ENCODE results near the gene RBMS3.

The RBMS3 gene

GRCh38 chr3:29850641-29851040 lies 569.8 kb downstream of the RBMS3 start:
- DNase-seq = no peak

DNA sequence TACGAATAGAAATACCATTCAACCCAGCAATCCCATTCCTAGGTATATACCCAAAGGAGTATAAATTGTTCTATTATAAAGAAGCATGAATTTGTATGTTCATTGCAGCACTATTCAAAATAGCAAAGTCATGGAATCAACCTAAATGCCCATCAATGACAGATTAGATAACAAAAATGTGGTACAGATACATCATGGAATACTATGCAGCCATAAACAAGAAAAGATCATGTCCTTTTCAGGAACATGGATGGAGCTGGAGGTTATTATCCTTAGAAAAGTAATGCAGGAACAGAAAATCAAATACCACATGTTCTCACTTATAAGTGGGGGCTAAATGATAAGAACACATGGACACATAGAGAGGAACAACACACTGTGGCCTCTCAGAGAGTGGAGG lies 571.9 kb downstream of the RBMS3 start:
- no peak for DNase-seq

DNA sequence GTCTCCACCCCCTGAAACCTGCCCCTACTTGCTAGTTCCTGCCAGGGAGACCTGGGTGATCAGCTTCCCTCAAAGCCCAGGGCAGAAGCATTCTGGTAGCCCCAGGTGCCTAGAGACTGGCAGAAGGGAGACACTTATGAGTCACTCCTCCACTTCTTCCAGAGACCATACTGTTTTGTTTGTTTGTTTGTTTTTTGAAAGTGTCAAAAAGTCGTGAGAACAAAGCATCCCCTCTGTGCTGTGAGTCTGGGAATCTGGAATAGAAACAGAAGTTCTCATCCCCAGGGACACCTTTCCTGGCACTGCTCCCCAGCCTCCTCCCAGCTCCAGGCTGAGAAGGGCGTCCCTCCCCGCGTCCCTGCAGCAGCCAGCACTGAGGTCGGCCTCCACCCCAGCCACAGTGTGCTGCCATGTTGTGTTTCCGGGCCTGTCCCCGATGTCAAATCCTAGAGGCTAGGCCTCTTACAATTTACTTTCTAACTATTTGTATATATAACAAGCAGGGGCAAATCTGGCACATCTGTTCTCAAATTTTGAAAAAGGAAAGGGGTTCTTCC lies 573.0 kb downstream of the RBMS3 start:
- DNase-seq = no peak

DNA sequence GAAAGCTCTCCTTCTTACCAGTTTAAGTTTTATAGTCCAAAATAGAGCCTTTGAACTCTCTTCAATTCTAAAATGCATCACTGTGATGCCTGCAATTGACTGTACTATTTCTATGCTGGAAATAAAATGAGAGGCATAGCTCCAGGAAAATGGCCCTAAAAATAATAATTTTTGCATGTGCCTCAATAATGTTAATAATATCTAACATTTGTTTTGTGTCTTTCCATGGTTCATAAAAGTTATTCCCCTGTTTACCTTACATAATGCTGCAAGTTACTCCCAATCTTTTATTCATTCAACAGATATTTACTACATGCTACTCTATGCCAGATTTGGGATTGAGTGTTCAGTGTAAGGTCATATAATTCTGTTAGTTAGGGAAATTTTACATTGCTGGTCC lies 574.0 kb downstream of the RBMS3 start:
- DNase-seq = no peak

- no peak for DNase-seq
Measured at GRCh38 chr3:29859726-29860270, 578.9 kb downstream of the RBMS3 start.

DNA sequence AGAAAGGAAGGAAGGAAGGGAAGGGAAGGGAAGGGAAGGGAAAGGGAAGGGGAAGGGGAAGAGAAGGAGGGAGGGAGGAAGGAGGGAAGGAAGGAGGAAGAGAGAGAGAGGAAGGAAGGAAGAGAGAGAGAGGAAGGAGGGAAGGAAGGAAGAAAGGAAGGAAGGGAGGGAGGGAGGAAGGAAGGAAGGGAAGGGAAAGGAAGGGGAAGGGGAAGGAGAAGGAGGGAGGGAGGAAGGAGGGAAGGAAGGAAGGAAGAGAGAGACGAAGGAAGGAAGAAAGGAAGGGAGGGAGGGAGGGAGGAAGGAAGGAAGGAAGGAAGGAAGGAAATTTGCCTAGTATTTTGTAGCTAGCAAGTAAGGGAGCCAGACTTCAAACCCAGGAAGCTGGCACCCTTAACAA lies 583.9 kb downstream of the RBMS3 start:
- DNase-seq = no peak

- no peak for DNase-seq
Measured at GRCh38 chr3:29868543-29869101, 587.8 kb downstream of the RBMS3 start.

DNA sequence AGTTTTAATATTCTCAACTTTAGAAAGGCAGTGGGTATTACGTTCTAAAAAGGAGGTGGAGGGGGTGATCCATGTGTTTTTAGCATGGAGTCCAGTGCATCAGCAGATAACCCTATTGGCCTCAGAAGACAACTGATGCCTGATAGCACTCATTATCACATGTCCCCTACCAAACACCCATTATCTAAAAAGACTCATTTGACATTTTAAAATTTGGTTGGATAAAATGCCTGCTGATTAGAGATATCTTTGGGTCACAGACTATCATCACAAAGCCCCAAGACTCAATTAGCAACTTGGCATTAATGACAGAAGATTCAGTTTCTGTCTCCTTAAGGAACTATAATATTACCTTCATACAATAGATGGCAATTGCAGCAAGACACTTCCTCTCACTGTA lies 589.3 kb downstream of the RBMS3 start:
- no peak for DNase-seq

- DNase-seq = no peak
Measured at GRCh38 chr3:29871087-29871486, 590.2 kb downstream of the RBMS3 start.

DNA sequence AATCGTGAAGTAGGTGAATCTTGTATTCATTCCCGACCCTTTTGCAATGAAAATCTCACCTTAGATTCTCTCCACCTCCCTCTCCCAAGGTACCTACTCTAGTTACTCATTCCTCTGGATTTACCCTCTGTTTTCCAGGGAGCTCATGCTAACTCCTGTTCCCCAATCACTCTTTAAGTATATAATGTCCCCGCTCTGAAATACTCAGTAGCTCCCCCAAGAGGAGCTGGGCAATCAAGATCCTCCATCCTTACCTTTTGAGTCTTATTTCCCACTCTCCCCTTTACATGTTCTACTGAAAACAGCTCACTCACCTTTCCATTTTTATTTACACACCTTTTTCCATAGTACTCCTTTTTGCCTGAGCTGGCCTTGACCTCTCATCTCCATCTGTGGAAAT lies 599.9 kb downstream of the RBMS3 start:
- DNase-seq = no peak

DNA sequence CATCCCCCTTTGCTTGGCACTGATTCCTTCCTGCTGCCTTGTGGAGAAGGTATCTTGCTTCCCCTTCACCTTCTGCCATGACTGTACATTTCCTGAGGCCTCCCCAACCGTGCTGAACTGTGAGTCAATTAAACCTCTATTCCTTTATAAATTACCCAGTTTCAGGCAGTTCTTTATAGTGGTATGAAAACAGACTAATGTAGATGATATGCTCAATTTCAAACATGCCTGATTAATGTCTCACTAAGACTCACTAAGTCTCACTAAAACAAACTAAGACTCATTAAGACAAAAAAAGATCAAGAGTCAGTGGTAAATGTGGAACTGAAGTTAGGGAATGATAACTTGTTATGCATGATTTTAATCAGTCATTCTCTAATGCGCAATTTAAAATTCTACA lies 606.6 kb downstream of the RBMS3 start:
- DNase-seq = no peak

GRCh38 chr3:29889215-29889614 lies 608.3 kb downstream of the RBMS3 start:
- no peak for DNase-seq

- no peak for DNase-seq
Measured at GRCh38 chr3:29890801-29891200, 609.9 kb downstream of the RBMS3 start.

GRCh38 chr3:29892976-29893554 lies 612.2 kb downstream of the RBMS3 start:
- no peak for DNase-seq

DNA sequence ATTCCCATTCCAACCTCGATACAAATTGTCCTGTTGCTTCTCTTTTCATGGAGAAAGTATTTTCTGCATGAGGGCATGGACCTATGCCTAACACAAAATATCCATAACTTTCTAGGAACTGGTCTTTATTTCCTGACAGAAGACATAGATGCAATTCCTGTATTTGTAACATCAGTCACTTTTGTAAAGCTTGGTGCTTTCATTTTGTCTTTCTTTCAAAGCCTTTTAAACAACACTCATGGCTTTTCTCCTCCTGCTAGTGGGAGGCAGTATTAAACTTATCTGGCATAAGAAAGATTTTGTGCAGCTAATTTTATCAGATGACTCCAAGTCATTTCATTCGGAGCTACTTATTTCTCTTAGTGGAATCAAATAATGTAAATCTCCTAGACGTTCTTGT lies 616.0 kb downstream of the RBMS3 start:
- DNase-seq = no peak

DNA sequence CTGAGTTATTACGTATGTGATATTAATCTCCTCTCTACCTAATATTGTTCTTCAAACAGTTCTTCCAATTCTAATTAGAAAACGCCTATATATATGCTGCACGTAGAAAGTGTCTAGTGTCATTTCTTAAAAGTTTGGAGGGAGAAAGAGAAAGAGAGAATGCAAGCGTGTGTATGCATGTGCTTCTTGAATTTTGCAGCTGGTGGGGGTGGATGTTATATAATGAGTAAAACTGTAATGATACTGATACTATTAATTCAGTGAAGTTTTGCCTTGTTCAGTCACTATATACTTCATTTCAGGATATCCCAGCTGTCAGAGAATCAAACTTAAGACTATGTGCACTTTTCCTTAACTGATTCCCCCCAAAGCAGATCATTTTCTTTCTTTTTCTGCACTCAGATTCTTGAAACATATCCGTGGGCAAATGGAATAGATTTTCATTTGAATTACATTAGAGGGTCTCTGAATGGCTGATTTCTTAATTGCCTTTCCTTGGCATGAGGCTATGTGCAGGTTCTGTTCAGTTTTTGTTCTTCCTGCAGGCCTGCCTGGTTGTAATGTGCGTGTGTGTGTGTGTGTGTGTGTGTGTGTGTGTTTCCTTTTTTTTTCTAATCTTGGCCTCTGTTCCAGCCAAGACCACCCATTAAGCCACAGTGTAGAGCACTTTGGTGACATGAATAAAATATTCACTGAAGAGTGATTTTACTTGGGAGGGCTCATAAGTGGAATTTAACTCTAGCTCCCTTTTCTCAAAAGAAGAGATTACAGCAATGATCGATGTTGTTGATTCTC lies 617.5 kb downstream of the RBMS3 start:
- no peak for DNase-seq

GRCh38 chr3:29899021-29899420 lies 618.1 kb downstream of the RBMS3 start:
- no peak for DNase-seq

GRCh38 chr3:29901097-29901496 lies 620.2 kb downstream of the RBMS3 start:
- no peak for DNase-seq

GRCh38 chr3:29903600-29903999 lies 622.7 kb downstream of the RBMS3 start:
- no peak for DNase-seq

DNA sequence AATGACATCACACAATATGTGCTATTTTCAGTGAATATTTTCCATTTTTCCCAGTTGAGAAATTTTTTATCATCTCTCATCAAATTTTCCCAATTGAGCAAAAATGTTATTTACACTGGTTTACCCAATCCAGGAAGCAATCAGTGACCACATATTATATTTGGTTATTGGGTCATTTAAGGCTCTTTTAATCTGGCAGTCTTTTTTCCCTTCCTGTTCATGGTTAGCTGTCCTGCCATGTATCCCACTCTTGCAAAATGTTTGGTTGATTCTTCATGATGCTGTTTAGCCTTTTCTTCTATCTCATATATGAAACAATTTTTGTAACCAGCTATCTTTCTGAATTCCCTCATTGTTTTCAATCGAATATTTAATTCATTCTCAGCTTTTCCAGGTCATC lies 626.0 kb downstream of the RBMS3 start:
- DNase-seq = no peak

DNA sequence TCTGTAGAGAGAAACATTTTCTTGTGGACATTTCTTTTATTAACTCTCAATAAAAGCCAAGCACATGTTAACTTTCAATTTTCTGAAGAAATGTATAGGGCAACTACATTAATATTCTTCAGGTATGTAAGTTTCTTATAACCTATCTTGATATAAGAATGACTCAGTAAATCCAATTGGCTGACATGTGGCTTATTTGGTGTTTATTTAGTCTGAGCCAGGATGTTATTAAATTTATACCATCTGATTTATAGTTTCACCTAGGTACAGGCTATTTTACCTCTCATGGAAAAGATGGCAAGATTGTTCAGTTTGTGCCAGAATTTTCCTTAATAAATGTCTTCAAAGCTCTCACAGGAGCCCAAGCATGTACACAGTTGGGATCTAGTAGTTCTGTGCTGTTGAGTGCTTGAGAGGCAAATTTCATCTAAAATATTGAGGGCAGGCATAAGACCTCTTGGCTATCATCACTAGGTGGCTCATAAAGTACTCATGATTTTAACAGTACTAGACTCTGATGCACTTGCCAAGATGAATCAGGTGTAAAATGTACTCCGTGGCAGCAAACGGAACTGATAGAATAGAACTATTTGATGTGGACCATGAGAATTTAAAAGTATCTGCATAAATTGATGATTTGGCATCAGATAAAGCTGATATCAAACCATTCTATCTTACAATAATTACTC lies 631.9 kb downstream of the RBMS3 start:
- DNase-seq = no peak

DNA sequence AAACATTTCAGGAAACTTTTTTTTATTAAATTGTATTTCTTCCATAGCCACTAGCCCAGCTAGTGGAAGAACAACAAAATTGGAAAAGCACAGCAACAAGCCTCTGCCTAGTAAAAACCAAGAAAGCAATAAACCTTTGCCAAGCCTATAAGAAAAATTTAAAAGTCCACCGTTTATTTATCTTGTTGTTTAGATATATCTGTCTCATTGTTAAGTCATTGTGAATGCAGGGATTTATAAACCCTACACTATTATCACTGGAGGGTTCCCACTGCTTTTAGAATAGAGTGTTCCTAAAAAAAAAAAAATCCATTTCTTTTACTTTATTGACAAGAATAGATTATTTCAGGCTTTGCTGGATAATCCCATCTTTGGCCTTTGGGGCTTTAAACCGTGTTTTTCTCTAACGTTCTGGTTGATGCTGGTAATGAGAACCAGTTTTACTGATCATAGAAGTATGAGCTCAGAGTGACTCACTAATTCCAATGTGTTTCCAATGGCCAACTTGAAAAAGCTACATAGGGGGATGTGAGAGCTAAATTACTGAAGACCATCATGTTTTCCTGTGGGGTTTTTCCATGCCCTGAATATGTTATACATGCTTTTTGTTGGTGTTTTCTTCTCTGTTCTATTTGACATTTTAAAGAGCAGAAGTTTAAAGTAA lies 634.1 kb downstream of the RBMS3 start:
- no peak for DNase-seq

- DNase-seq = no peak
Measured at GRCh38 chr3:29919571-29919970, 638.7 kb downstream of the RBMS3 start.

Data from activated CD4-positive, alpha-beta T cell treated with anti-CD3 and anti-CD28 coated beads, Interleukin-2, Interleukin-6, amounts not matched to agents 100 ng/mL and 50 ng/mL, durations not matched to agents 16 hours and 8 hours (primary cell).